Gastrocnemius medialis (tissue), 4 donors: ENCODE results near the gene TMCO6. TPM values are rescaled to one million over a fixed set of nuclear protein-coding genes. Genes with fewer than 3 reads are reported as not detected.
"Not testable (repeated sequence)": the region's sequence is repeated elsewhere in the genome, so short reads cannot be mapped to it uniquely, and the experiment has no call there.

ENCODE experiments used
- ATAC-seq, 2 donors: fragments of 150-250 bp; one replicate each; pipeline ENCODE4 v1.9.1; 2016
- DNase-seq, 2 donors: peaks; one replicate each; pipeline ENCODE4 v3.0.0-alpha.2; 2019
- H3K27ac ChIP-seq, 4 donors: fragments of 200-600 bp; sonication (generic); 1 replicate in 1 of 4; 2 replicates in 3 of 4; pipeline ENCODE4 v1.5.1; 2016 to 2018; ENCODE audit warnings: mild to moderate bottlenecking in 2 of 4, moderate library complexity in 1 of 4
- H3K27me3 ChIP-seq, 3 donors: fragments of 200-600 bp; sonication (generic) in 2 of 3; 1 replicate in 1 of 3; 2 replicates in 2 of 3; pipeline versions ENCODE4 v1.5.1 to v1.6.0; 2016 to 2019; ENCODE audit warnings: mild to moderate bottlenecking in 1 of 3, moderate library complexity in 1 of 3
- H3K36me3 ChIP-seq, 2 donors: fragments of 200-600 bp; sonication (generic) in 1 of 2; one replicate each; pipeline ENCODE4 v1.5.1; 2017 to 2018
- H3K4me1 ChIP-seq, 2 donors: fragments of 200-600 bp; sonication (generic) in 1 of 2; one replicate each; pipeline ENCODE4 v1.5.1; 2016 to 2017; ENCODE audit warnings: mild to moderate bottlenecking in 2 of 2
- H3K4me3 ChIP-seq, 4 donors: fragments of 200-600 bp; sonication (generic) in 3 of 4; 1 replicate in 1 of 4; 2 replicates in 3 of 4; pipeline ENCODE4 v1.5.1; 2016 to 2019; ENCODE audit warnings: mild to moderate bottlenecking in 2 of 4
- H3K9me3 ChIP-seq, 3 donors: fragments of 200-600 bp; sonication (generic) in 2 of 3; 1 replicate in 1 of 3; 2 replicates in 2 of 3; pipeline ENCODE4 v1.5.1; 2016 to 2019
- POLR2A ChIP-seq, 2 donors: fragments of 450-650 bp; IDR thresholded peaks; one replicate each; pipeline ENCODE4 v1.6.1; 2017; ENCODE audit warnings: antibody characterized with exemption in 2 of 2, mild to moderate bottlenecking in 2 of 2, moderate library complexity in 2 of 2
- in situ Hi-C, 4 donors: fragments of 200-750 bp; cut with MboI; loops; one replicate each; pipeline versions ENCODE4 v1.15.0 to v1.8.0; 2017; ENCODE audit warnings: low sequenced_read_pairs in 4 of 4
- intact Hi-C: fragments of 100-400 bp; cut with DNase I; formaldehyde crosslinking; loops from one replicate; pipeline ENCODE4 v1.15.1; 2023; ENCODE audit warnings: low total_unique reads
- total RNA-seq, 4 donors: library from RNA; depleted of rRNA; stranded (reverse); fragments of >200 nt; gene quantifications; one replicate each; pipeline versions ENCODE4 v1.1.0 to v1.2.3, GENCODE V29; 2016
- TF ChIP-seq, protein P1 (sequence below), 5 experiments: fragments of 450-650 bp in 3 of 5; fragments of 200-600 bp in 2 of 5; sonication (generic) in 2 of 5; IDR thresholded peaks in 4 of 5; conservative IDR thresholded peaks in 1 of 5; 1 replicate in 4 of 5; 2 replicates in 1 of 5; pipeline ENCODE4 v1.5.1; 2016 to 2019; ENCODE audit warnings: antibody characterized with exemption in 5 of 5, mild to moderate bottlenecking in 3 of 5, moderate library complexity in 3 of 5

The TMCO6 gene
- total RNA-seq, 4 donors from 2014 or later: 5.1 to 15.4 (median 9.5) TPM

DNA sequence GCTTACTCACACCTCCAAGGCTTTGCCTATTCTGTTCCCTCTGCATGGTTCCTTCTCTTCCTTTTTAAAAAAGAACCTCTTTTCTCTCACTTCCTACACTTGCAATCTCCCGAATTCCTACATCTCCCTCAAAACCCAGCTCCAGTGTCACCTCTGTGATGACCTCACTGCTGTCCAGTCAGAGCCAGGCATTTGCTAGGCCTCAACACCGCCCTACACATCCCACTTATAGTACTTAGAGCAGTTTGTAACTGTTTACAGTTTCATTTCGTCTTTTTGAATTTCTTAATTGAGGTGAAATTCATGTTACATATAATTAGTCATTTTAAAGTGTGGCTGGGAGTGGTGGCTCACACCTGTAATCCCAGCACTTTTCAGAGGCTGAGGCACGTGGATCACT lies 37.1 kb upstream of the TMCO6 start:
- DNase-seq (no peak), ATAC-seq (no peak)
- Histone ChIP-seq H3K27ac (no peak overlapping the region), H3K9me3 (no peaks in the 10 kb centered on the region), H3K27me3 (no peaks in the 10 kb centered on the region), H3K4me1 (no peaks in the 10 kb centered on the region), H3K4me3 (no peak overlapping the region), H3K36me3 (no peaks in the 10 kb centered on the region)
- intact Hi-C loops: no loop called here
- no peak for TF ChIP-seq POLR2A (IDR thresholded peaks at IDR 0.05)
- TF ChIP-seq, protein P1, sequence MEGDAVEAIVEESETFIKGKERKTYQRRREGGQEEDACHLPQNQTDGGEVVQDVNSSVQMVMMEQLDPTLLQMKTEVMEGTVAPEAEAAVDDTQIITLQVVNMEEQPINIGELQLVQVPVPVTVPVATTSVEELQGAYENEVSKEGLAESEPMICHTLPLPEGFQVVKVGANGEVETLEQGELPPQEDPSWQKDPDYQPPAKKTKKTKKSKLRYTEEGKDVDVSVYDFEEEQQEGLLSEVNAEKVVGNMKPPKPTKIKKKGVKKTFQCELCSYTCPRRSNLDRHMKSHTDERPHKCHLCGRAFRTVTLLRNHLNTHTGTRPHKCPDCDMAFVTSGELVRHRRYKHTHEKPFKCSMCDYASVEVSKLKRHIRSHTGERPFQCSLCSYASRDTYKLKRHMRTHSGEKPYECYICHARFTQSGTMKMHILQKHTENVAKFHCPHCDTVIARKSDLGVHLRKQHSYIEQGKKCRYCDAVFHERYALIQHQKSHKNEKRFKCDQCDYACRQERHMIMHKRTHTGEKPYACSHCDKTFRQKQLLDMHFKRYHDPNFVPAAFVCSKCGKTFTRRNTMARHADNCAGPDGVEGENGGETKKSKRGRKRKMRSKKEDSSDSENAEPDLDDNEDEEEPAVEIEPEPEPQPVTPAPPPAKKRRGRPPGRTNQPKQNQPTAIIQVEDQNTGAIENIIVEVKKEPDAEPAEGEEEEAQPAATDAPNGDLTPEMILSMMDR (IDR thresholded peaks at IDR 0.05 in 4 of 5, conservative IDR thresholded peaks at IDR 0.05 in 1 of 5): no peak
- in situ Hi-C loops: no loop called here

DNA sequence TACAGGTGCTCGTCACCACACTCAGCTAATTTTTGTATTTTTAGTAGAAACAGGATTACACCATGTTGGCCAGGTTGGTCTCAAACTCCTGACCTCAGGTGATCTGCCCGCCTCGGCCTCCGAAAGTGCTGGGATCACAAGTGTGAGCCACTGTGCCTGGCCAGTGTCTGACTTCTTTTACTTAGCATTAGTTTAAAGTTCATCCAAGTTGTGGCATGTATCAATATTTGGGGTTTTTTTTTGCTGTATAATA lies 35.9 kb upstream of the TMCO6 start:
- H3K4me3 ChIP-seq, H3K9me3 ChIP-seq, H3K4me1 ChIP-seq, H3K27me3 ChIP-seq, intact Hi-C loops, H3K27ac ChIP-seq, H3K36me3 ChIP-seq, ATAC-seq, DNase-seq, in situ Hi-C loops: not testable (repeated sequence)

DNA sequence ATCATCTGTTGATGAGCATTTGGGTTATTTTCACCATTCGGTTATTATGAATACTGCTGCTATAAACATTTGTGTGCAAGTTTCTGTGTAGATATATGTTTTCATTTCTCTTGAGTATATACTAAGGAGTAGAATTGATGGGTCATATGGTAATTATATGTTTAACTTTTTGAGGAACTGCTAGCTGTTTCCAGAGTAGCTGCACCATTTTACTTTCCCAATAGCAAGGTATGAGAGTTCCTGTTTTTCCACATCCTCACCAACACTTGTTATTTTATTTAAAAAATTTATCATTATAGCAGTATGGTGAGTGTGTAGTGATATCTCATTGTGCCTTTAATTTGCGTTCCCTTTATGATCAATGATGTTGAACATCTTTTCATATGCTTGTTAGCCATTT lies 35.5 kb upstream of the TMCO6 start:
- in situ Hi-C loops: no loop called here
- no peaks in the 10 kb centered on the region for H3K27me3 ChIP-seq
- TF ChIP-seq POLR2A (IDR thresholded peaks at IDR 0.05): no peak
- TF ChIP-seq, protein P1 (IDR thresholded peaks at IDR 0.05 in 4 of 5, conservative IDR thresholded peaks at IDR 0.05 in 1 of 5): no peak
- H3K4me3 ChIP-seq: no peak overlapping the region
- DNase-seq (no peak), ATAC-seq (no peak)
- no peak overlapping the region for H3K27ac ChIP-seq
- intact Hi-C loops: no loop called here
- no peaks in the 10 kb centered on the region for H3K36me3 ChIP-seq
- no peaks in the 10 kb centered on the region for H3K9me3 ChIP-seq
- no peaks in the 10 kb centered on the region for H3K4me1 ChIP-seq

DNA sequence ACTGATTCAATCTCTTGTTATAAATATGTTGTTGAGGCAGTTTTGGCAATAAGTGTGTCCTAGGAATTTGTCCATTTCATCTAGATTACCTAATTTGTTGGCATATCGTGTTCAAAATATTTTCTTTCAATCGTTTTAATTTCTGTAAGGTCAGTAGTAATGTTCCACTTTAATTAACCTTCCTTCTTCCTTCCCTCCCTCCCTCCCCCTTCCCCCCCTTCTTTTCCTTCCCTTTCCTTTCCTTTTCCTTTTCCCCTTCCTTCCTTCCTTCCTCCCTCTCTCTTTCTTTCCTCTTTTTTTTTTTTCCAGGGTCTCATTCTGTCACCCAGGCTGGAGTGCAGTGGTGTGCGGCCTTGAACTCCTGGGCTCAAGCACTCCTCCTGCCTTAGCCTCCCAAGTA lies 33.4 kb upstream of the TMCO6 start:
- H3K4me3 ChIP-seq: no peak overlapping the region
- ATAC-seq: no peak
- no peak overlapping the region for H3K27ac ChIP-seq
- DNase-seq: no peak
- H3K27me3 ChIP-seq: no peaks in the 10 kb centered on the region
- intact Hi-C loops (no loop called here), in situ Hi-C loops (no loop called here)
- no peaks in the 10 kb centered on the region for H3K4me1 ChIP-seq
- H3K9me3 ChIP-seq: no peaks in the 10 kb centered on the region
- TF ChIP-seq POLR2A (IDR thresholded peaks at IDR 0.05): no peak
- TF ChIP-seq, protein P1 (IDR thresholded peaks at IDR 0.05 in 4 of 5, conservative IDR thresholded peaks at IDR 0.05 in 1 of 5): no peak
- H3K36me3 ChIP-seq: no peaks in the 10 kb centered on the region

DNA sequence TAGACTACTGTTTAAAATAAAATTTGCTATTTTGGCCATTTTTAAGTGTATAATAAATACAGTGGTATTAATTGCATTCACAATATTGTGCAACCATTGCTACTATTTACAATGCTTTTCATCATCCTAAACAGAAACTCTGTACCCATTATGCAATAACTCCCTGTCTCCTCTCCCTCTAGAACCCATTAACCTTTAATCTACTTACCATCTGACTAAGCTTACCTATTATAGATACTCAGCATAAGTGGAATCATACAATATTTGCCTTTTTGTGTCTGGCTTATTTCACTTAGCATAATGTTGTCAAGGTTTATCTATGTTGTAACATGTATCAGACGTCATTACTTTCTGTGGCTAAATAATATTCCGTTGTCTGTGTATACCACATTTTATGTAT lies 32.2 kb upstream of the TMCO6 start:
- Histone ChIP-seq H3K27ac (no peak overlapping the region), H3K4me3 (no peak overlapping the region), H3K36me3 (no peaks in the 10 kb centered on the region), H3K9me3 (no peaks in the 10 kb centered on the region), H3K4me1 (no peaks in the 10 kb centered on the region), H3K27me3 (no peaks in the 10 kb centered on the region)
- TF ChIP-seq, protein P1 (IDR thresholded peaks at IDR 0.05 in 4 of 5, conservative IDR thresholded peaks at IDR 0.05 in 1 of 5): no peak
- TF ChIP-seq POLR2A (IDR thresholded peaks at IDR 0.05): no peak
- peak in 1 of 2 donors; percentile 62 for ATAC-seq
- no peak for DNase-seq
- intact Hi-C loops: no loop called here
- in situ Hi-C loops: no loop called here
